MG63 (cell line): ENCODE results near the gene TRABD2A. TPM values are rescaled to one million over a fixed set of nuclear protein-coding genes. Genes with fewer than 3 reads are reported as not detected.

Experiments used
- DNase-seq: peaks from one replicate; pipeline ENCODE4 v3.0.0-alpha.2; 2020
- H3K27me3 ChIP-seq: fragments of 250-450 bp; sonication (Bioruptor Pico); 2 replicates; pipeline ENCODE4 v1.5.1; 2020; ENCODE audit warnings: mild to moderate bottlenecking, moderate library complexity
- H3K36me3 ChIP-seq: fragments of 250-450 bp; sonication (Bioruptor Pico); 2 replicates; pipeline ENCODE4 v1.5.1; 2020; ENCODE audit warnings: mild to moderate bottlenecking, moderate library complexity
- H3K4me3 ChIP-seq: fragments of 250-450 bp; sonication (Bioruptor Pico); 2 replicates; pipeline ENCODE4 v1.5.1; 2020; ENCODE audit warnings: mild to moderate bottlenecking, moderate library complexity
- H3K9me3 ChIP-seq: fragments of 250-450 bp; sonication (Bioruptor Pico); 2 replicates; pipeline ENCODE4 v1.5.1; 2020; ENCODE audit warnings: mild to moderate bottlenecking, moderate library complexity
- total RNA-seq: library from RNA; depleted of rRNA; stranded (reverse); fragments of >200 nt; shearing (Covaris generic); gene quantifications from 2 replicates; pipeline ENCODE4 v1.2.3, GENCODE V29; 2014; ENCODE audit warnings: low replicate concordance

Gene TRABD2A
- total RNA-seq, 1 experiment from 2014 or later: 14.5 TPM

DNA sequence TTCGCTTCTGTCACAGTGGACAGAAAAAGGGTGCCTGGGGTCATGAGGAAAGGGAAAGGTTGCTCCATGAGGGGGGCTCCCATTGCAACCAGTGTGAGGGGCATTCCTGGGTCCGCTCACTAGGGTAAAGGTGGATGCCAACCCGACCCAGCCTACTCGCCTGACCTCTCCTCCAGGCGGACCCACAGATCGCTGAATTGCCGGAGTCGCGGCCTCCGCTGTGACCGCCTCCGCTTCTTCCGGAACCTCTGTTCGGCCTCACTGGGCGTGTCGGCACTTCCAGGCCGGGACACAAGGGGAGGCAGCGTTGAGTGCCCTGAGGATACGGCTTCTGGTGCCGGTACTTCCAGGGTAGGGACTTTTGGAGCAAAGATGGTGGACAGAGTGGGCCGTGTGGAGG is 57.1 kb downstream of the TRABD2A start:
- DNase-seq: no peak
- no peaks in the 10 kb centered on the region for H3K36me3 ChIP-seq
- H3K4me3 ChIP-seq: no peak overlapping the region
- no peaks in the 10 kb centered on the region for H3K27me3 ChIP-seq
- H3K9me3 ChIP-seq: no peaks in the 10 kb centered on the region

GRCh38 chr2:84823229-84823628 is 57.7 kb downstream of the TRABD2A start:
- no peaks in the 10 kb centered on the region for H3K36me3 ChIP-seq
- no peaks in the 10 kb centered on the region for H3K9me3 ChIP-seq
- no peak for DNase-seq
- no peaks in the 10 kb centered on the region for H3K27me3 ChIP-seq
- no peak overlapping the region for H3K4me3 ChIP-seq

- no peaks in the 10 kb centered on the region for H3K27me3 ChIP-seq
- no peaks in the 10 kb centered on the region for H3K9me3 ChIP-seq
- DNase-seq: no peak
- no peaks in the 10 kb centered on the region for H3K36me3 ChIP-seq
- no peak overlapping the region for H3K4me3 ChIP-seq
Measured at GRCh38 chr2:84821806-84822205, 59.1 kb downstream of the TRABD2A start.

DNA sequence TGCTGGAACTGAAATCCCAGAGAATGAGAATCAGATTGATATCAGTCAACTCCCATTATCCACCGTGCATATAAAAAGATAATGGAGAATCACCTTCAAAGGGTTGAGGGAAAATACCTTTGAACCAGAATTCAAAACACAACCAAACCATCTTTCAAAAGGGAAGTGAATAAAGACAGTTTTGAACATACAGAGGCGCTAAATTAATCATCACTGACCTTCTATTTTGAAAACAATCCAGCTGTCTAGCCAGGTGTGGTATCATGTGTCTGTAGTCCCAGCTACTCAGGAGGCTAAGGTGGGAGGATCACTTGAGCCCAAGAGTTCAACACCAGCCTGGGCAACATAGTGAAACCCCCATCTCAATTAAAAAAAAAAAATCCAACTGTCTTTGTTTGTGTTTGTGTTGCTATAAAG is 63.6 kb downstream of the TRABD2A start:
- no peaks in the 10 kb centered on the region for H3K27me3 ChIP-seq
- no peak overlapping the region for H3K4me3 ChIP-seq
- H3K36me3 ChIP-seq: no peaks in the 10 kb centered on the region
- DNase-seq: no peak
- no peaks in the 10 kb centered on the region for H3K9me3 ChIP-seq

DNA sequence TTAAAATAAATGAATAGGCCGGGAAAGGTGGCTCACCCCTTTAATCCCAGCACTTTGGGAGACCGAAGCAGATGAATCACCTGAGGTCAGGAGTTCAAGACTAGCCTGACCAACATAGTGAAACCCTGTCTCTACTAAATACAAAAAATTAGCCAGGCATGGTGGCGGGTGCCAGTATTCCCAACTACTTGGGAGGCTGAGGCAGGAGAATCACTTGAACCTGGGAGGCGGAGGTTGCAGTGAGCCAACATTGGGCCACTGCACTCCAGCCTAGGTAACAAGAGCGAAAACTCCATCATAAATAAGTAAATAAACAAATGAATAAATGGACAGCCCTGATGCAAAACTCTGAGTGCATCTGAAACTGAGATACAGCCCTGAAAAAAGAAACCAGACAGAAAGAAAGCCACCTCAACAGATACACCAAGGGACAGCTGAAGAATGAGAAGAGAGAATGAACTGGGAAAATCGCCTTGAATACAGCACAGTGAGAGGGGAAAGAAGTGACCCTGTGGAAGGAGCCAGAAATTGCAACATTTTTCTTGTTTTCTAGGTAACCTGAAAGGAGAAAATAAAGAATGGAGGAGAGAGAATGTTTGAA is 64.4 kb downstream of the TRABD2A start:
- DNase-seq: no peak
- no peak overlapping the region for H3K4me3 ChIP-seq
- no peaks in the 10 kb centered on the region for H3K9me3 ChIP-seq
- H3K36me3 ChIP-seq: no peaks in the 10 kb centered on the region
- H3K27me3 ChIP-seq: no peaks in the 10 kb centered on the region

- H3K36me3 ChIP-seq: no peaks in the 10 kb centered on the region
- no peaks in the 10 kb centered on the region for H3K27me3 ChIP-seq
- DNase-seq: peak; percentile 65
- no peak overlapping the region for H3K4me3 ChIP-seq
- no peaks in the 10 kb centered on the region for H3K9me3 ChIP-seq
Measured at GRCh38 chr2:84815146-84815545, 65.7 kb downstream of the TRABD2A start.

- no peak for DNase-seq
- H3K36me3 ChIP-seq: no peaks in the 10 kb centered on the region
- H3K9me3 ChIP-seq: no peaks in the 10 kb centered on the region
- H3K27me3 ChIP-seq: no peaks in the 10 kb centered on the region
- no peak overlapping the region for H3K4me3 ChIP-seq
Measured at GRCh38 chr2:84811839-84812431, 68.9 kb downstream of the TRABD2A start.

DNA sequence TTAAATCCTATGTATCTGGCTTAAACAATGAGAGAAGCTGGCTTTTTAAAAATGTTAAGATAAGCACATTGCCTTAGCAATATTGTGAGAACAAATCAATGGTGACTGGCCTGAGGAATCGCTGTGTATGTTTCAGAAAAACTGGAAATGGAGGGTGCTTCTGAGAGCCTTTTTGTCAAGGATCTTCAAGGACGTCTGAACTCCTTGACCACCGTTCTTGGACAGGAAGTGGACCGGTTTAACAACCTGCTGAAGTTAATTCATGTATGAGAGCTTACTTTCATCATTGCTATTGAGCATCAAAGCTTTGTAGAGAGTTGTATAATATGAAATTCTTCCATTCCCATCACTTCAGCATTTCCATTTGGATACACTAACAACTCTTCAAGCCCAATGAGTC is 72.6 kb downstream of the TRABD2A start:
- Histone ChIP-seq H3K9me3 (no peaks in the 10 kb centered on the region), H3K4me3 (no peak overlapping the region), H3K27me3 (no peaks in the 10 kb centered on the region), H3K36me3 (no peaks in the 10 kb centered on the region)
- no peak for DNase-seq

GRCh38 chr2:84807063-84807485 is 73.8 kb downstream of the TRABD2A start:
- Histone ChIP-seq H3K9me3 (peaks cover 9% of the 10 kb centered on the region), H3K36me3 (no peaks in the 10 kb centered on the region), H3K27me3 (no peaks in the 10 kb centered on the region), H3K4me3 (no peak overlapping the region)
- peak; percentile 83 for DNase-seq

GRCh38 chr2:84805250-84805958 is 75.5 kb downstream of the TRABD2A start:
- no peak for DNase-seq
- Histone ChIP-seq H3K27me3 (no peaks in the 10 kb centered on the region), H3K9me3 (peaks cover 12% of the 10 kb centered on the region), H3K4me3 (no peak overlapping the region), H3K36me3 (no peaks in the 10 kb centered on the region)

- no peak for DNase-seq
- Histone ChIP-seq H3K4me3 (no peak overlapping the region), H3K27me3 (no peaks in the 10 kb centered on the region), H3K9me3 (peaks cover 12% of the 10 kb centered on the region), H3K36me3 (no peaks in the 10 kb centered on the region)
Measured at GRCh38 chr2:84801811-84802210, 79.1 kb downstream of the TRABD2A start.

- Histone ChIP-seq H3K4me3 (no peak overlapping the region), H3K36me3 (no peaks in the 10 kb centered on the region), H3K9me3 (peaks cover 12% of the 10 kb centered on the region), H3K27me3 (no peaks in the 10 kb centered on the region)
- no peak for DNase-seq
Measured at GRCh38 chr2:84800194-84800805, 80.6 kb downstream of the TRABD2A start.

- no peak for DNase-seq
- H3K4me3 ChIP-seq: no peak overlapping the region
- H3K36me3 ChIP-seq: no peaks in the 10 kb centered on the region
- no peaks in the 10 kb centered on the region for H3K27me3 ChIP-seq
- H3K9me3 ChIP-seq: peaks cover 12% of the 10 kb centered on the region
Measured at GRCh38 chr2:84799772-84800171, 81.1 kb downstream of the TRABD2A start.

DNA sequence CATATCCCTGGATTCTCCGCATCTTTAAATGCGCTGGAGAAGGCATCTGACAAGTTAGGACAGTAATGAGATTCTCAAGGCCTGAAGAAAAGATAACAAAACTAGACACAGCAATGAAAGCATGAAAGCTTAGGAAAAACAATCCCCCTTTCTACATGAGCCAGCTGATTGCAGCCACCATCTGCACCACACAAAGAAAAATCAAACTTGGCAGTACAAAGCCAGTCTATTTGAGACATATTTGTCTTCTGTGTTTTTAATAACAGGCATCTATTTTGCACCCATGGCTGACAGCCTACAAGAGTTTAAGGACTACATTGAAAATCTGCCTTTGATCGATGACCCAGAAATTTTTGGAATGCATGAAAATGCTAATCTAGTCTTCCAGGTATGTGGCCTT is 83.6 kb downstream of the TRABD2A start:
- peaks cover 5% of the 10 kb centered on the region for H3K9me3 ChIP-seq
- no peaks in the 10 kb centered on the region for H3K36me3 ChIP-seq
- no peak for DNase-seq
- no peak overlapping the region for H3K4me3 ChIP-seq
- H3K27me3 ChIP-seq: no peaks in the 10 kb centered on the region

DNA sequence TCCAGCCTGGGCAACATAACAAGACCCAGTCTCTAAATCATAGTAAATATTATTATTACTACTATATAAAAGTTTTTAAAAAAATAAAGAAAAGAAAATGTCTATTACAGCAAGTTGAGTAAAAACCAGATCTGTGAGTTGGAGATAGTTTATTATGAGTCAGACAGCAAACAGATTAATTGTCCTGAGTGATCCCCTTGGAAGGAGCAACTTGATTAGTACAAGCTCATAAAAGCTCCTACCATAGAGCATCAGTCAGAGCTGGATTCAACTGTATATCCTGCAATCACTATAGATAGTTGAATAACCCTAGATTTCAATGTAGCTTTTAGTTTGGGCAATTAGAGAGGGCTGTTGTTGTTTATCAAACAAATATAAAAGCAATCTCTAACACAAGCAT is 84.1 kb downstream of the TRABD2A start:
- no peaks in the 10 kb centered on the region for H3K36me3 ChIP-seq
- H3K9me3 ChIP-seq: peaks cover 2% of the 10 kb centered on the region; the same call in 1 of the 2 replicates
- no peaks in the 10 kb centered on the region for H3K27me3 ChIP-seq
- H3K4me3 ChIP-seq: no peak overlapping the region
- no peak for DNase-seq

DNA sequence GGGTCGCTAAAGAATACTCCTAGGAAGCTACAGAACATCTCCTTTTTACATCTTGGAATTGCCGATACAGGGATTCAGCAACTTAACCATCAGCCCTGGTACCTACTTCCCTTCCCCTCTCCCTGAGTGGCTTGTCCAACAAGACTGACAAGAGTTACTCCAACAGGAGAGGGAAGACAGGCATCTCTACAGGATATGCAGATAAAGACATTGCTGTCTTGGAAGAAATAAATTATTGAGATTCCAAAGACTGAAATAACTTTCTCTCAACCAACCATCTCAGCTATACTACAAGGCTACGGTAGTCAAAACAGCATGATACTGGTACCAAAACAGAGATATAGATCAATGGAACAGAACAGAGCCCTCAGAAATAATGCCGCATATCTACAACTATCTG is 87.2 kb downstream of the TRABD2A start:
- Histone ChIP-seq H3K9me3 (no peaks in the 10 kb centered on the region; the same call in 1 of the 2 replicates), H3K27me3 (no peaks in the 10 kb centered on the region), H3K4me3 (no peak overlapping the region), H3K36me3 (no peaks in the 10 kb centered on the region)
- DNase-seq: no peak

- peak; percentile 45 for DNase-seq
- Histone ChIP-seq H3K9me3 (no peaks in the 10 kb centered on the region; the same call in 1 of the 2 replicates), H3K27me3 (no peaks in the 10 kb centered on the region), H3K36me3 (no peaks in the 10 kb centered on the region), H3K4me3 (no peak overlapping the region)
Measured at GRCh38 chr2:84792856-84793522, 87.9 kb downstream of the TRABD2A start.
